Peyer's patch (tissue), 4 donors: Measurements from ENCODE around the gene FOXRED1.

Experiments
- POLR2A ChIP-seq, 2 donors: fragments of 450-650 bp; IDR thresholded peaks; one replicate each; pipeline ENCODE4 v1.5.1; 2017; ENCODE audit warnings: antibody characterized with exemption in 2 of 2, mild to moderate bottlenecking in 2 of 2, moderate library complexity in 2 of 2
- TF ChIP-seq, protein P1 (sequence below), 6 experiments: fragments of 450-650 bp in 4 of 6; fragments of 200-600 bp in 2 of 6; sonication (generic) in 1 of 6; IDR thresholded peaks; one replicate each; pipeline ENCODE4 v1.5.1; 2017 to 2019; ENCODE audit warnings: antibody characterized with exemption in 6 of 6, mild to moderate bottlenecking in 3 of 6, moderate library complexity in 1 of 6

- no peak for TF ChIP-seq POLR2A (IDR thresholded peaks at IDR 0.05)
- TF ChIP-seq, protein P1, sequence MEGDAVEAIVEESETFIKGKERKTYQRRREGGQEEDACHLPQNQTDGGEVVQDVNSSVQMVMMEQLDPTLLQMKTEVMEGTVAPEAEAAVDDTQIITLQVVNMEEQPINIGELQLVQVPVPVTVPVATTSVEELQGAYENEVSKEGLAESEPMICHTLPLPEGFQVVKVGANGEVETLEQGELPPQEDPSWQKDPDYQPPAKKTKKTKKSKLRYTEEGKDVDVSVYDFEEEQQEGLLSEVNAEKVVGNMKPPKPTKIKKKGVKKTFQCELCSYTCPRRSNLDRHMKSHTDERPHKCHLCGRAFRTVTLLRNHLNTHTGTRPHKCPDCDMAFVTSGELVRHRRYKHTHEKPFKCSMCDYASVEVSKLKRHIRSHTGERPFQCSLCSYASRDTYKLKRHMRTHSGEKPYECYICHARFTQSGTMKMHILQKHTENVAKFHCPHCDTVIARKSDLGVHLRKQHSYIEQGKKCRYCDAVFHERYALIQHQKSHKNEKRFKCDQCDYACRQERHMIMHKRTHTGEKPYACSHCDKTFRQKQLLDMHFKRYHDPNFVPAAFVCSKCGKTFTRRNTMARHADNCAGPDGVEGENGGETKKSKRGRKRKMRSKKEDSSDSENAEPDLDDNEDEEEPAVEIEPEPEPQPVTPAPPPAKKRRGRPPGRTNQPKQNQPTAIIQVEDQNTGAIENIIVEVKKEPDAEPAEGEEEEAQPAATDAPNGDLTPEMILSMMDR (IDR thresholded peaks at IDR 0.05) = no peak
Observed at GRCh38 chr11:126317432-126317755, 48.4 kb downstream of the FOXRED1 start.
